HepG2 (cell line): ENCODE measurements around the gene CNBD2. TPM values are rescaled to one million over a fixed set of nuclear protein-coding genes. Genes with fewer than 3 reads are reported as not detected.

ENCODE experiments used
- ARNT2 ChIP-seq: sonication (generic); formaldehyde crosslinking; IDR thresholded peaks from 2 replicates; pipeline ENCODE4 v1.8.0; 2022; ENCODE audit warnings: mild to moderate bottlenecking, low read depth, missing genetic modification reagents, moderate library complexity
- CREM ChIP-seq, 2 experiments: sonication (generic) in 1 of 2; formaldehyde crosslinking in 1 of 2; IDR thresholded peaks; 2 replicates each; pipeline versions ENCODE4 v1.4.0 to v1.6.1; 2016 to 2020; ENCODE audit warnings: antibody characterized with exemption in 1 of 2, mild to moderate bottlenecking in 1 of 2, missing genetic modification reagents in 1 of 2
- DZIP1 ChIP-seq: sonication (generic); formaldehyde crosslinking; IDR thresholded peaks from 2 replicates; pipeline ENCODE4 v1.5.0; 2020; ENCODE audit warnings: mild to moderate bottlenecking, missing genetic modification reagents
- EP300 ChIP-seq, 3 experiments: sonication (generic) in 1 of 3; formaldehyde crosslinking in 1 of 3; IDR thresholded peaks; 2 replicates each; pipeline versions ENCODE4 v1.5.1 to v1.6.1; 2011 to 2020; ENCODE audit warnings: low read depth in 2 of 3, low read length in 2 of 3, borderline replicate concordance in 1 of 3, improper control_type of control experiment in 1 of 3, mild to moderate bottlenecking in 1 of 3, missing genetic modification reagents in 1 of 3, moderate library complexity in 1 of 3
- FOXO1 ChIP-seq: sonication (generic); formaldehyde crosslinking; IDR thresholded peaks from 2 replicates; pipeline ENCODE4 v1.4.0; 2020; ENCODE audit warnings: missing genetic modification reagents
- GATAD2A ChIP-seq: IDR thresholded peaks from 2 replicates; pipeline ENCODE4 v1.6.1; 2016
- IKZF1 ChIP-seq: fragments of 450-650 bp; IDR thresholded peaks from 2 replicates; pipeline ENCODE4 v1.7.1; 2016
- IKZF4 ChIP-seq: sonication (generic); formaldehyde crosslinking; IDR thresholded peaks from 2 replicates; pipeline ENCODE4 v1.5.1; 2020; ENCODE audit warnings: borderline replicate concordance, mild to moderate bottlenecking, low read depth, missing genetic modification reagents; ENCODE audit errors: not compliant biosample characterization
- ISL2 ChIP-seq: sonication (generic); formaldehyde crosslinking; IDR thresholded peaks from 2 replicates; pipeline ENCODE4 v1.5.0; 2020; ENCODE audit warnings: missing genetic modification reagents
- MLLT10 ChIP-seq: sonication (generic); formaldehyde crosslinking; IDR thresholded peaks from 2 replicates; pipeline ENCODE4 v1.4.0; 2020; ENCODE audit warnings: missing genetic modification reagents
- MLXIP ChIP-seq: sonication (generic); formaldehyde crosslinking; IDR thresholded peaks from 2 replicates; pipeline ENCODE4 v1.9.0; 2021; ENCODE audit warnings: missing genetic modification reagents, borderline replicate concordance
- MXI1 ChIP-seq: IDR thresholded peaks from 3 replicates; pipeline ENCODE4 v1.6.1; 2012; ENCODE audit warnings: low read depth, low read length, inconsistent platforms, borderline replicate concordance
- PHF20 ChIP-seq: sonication (generic); formaldehyde crosslinking; IDR thresholded peaks from 2 replicates; pipeline ENCODE4 v1.5.0; 2020; ENCODE audit warnings: mild to moderate bottlenecking, missing genetic modification reagents
- PHF21A ChIP-seq: sonication (generic); formaldehyde crosslinking; IDR thresholded peaks from 2 replicates; pipeline ENCODE4 v1.5.0; 2020; ENCODE audit warnings: mild to moderate bottlenecking, missing genetic modification reagents
- RELA ChIP-seq: sonication (generic); formaldehyde crosslinking; IDR thresholded peaks from 2 replicates; pipeline ENCODE4 v1.4.0; 2020; ENCODE audit warnings: missing genetic modification reagents
- REXO4 ChIP-seq: sonication (generic); formaldehyde crosslinking; IDR thresholded peaks from 2 replicates; pipeline ENCODE4 v1.8.0; 2022; ENCODE audit warnings: missing genetic modification reagents, mild to moderate bottlenecking, borderline replicate concordance
- SOX5 ChIP-seq: IDR thresholded peaks from 2 replicates; pipeline ENCODE4 v1.6.1; 2016; ENCODE audit warnings: borderline replicate concordance
- STAT5B ChIP-seq: sonication (generic); formaldehyde crosslinking; IDR thresholded peaks from 2 replicates; pipeline ENCODE4 v1.4.0; 2020; ENCODE audit warnings: missing genetic modification reagents
- ZNF205 ChIP-seq: IDR thresholded peaks from 2 replicates; pipeline ENCODE4 v1.6.1; 2018; ENCODE audit warnings: missing biosample characterization, missing genetic modification reagents
- ZNF431 ChIP-seq: sonication (generic); formaldehyde crosslinking; IDR thresholded peaks from 2 replicates; pipeline ENCODE4 v1.9.0; 2022; ENCODE audit warnings: missing genetic modification reagents, low read depth, mild to moderate bottlenecking, borderline replicate concordance
- ZNF589 ChIP-seq: sonication (generic); formaldehyde crosslinking; conservative IDR thresholded peaks from 2 replicates; pipeline ENCODE4 v1.8.0; 2022; ENCODE audit warnings: mild to moderate bottlenecking, moderate library complexity, missing genetic modification reagents
- ZNF788 ChIP-seq: sonication (generic); formaldehyde crosslinking; IDR thresholded peaks from 2 replicates; pipeline ENCODE4 v1.5.0; 2020; ENCODE audit warnings: mild to moderate bottlenecking, missing genetic modification reagents, borderline replicate concordance
- ZNF790 ChIP-seq: sonication (generic); formaldehyde crosslinking; IDR thresholded peaks from 2 replicates; pipeline ENCODE4 v1.8.0; 2022; ENCODE audit warnings: missing genetic modification reagents, mild to moderate bottlenecking, borderline replicate concordance
- ZNF891 ChIP-seq: sonication (generic); formaldehyde crosslinking; IDR thresholded peaks from 2 replicates; pipeline ENCODE4 v1.5.0; 2020; ENCODE audit warnings: mild to moderate bottlenecking, missing genetic modification reagents
- polyA plus RNA-seq, 8 experiments: library from polyadenylated mRNA; depleted of rRNA in 3 of 8; stranded (reverse) in 7 of 8; unstranded in 1 of 8; fragments of >200 nt; fragmentation: Illumina TruSeq in 4 of 8; extraction: Trizol in 4 of 8; gene quantifications; 2 replicates each; pipeline versions ENCODE4 v1.2.1 to v1.2.3, GENCODE V29; 2011 to 2016; ENCODE audit warnings: low read depth in 4 of 8, missing spikeins in 1 of 8, mixed read lengths in 1 of 8; ENCODE audit not compliant: insufficient read depth in 1 of 8
- total RNA-seq, 5 experiments: library from RNA; depleted of rRNA; stranded (reverse); fragments of >200 nt; fragmentation: Illumina TruSeq; extraction: Trizol; gene quantifications; 2 replicates each; pipeline ENCODE4 v1.2.3, GENCODE V29; 2016; ENCODE audit warnings: low read depth in 1 of 5

CNBD2 gene
- total and polyA plus RNA-seq, 2 of the 13 experiments (the other 11 are each of a cell fraction or from before 2014, with no cell fraction given) = 12.4 to 22.8 TPM

GRCh38 chr20:36018208-36018988, 50.0 kb downstream of the CNBD2 start (continued):
- no peak for TF ChIP-seq DZIP1 (CRISPR knock-in tag)
- no peak for TF ChIP-seq MLLT10
- no peak for TF ChIP-seq ZNF790 (CRISPR knock-in tag)
- peak in 1 of 2 experiments; percentile 42; a peak in 1 of 4 replicates for TF ChIP-seq EP300 (IDR thresholded peaks at IDR 0.05; ENCODE audit: low read depth in 2 of 2, low read length in 2 of 2)
- TF ChIP-seq EP300 (CRISPR knock-in tag; IDR thresholded peaks at IDR 0.05; ENCODE audit: borderline replicate concordance) = peak; percentile 48; the same call in 1 of the 2 replicates
- TF ChIP-seq FOXO1 (CRISPR knock-in tag) = peak; percentile 23; the same call in 1 of the 2 replicates
- TF ChIP-seq REXO4 (CRISPR knock-in tag) = no peak
- TF ChIP-seq STAT5B (CRISPR knock-in tag) = no peak
- peak; percentile 48; the same call in 1 of the 2 replicates for TF ChIP-seq ZNF205 (CRISPR knock-in tag)
- TF ChIP-seq ZNF788 = no peak; the same call in 1 of the 2 replicates
- no peak for TF ChIP-seq ZNF589 (CRISPR knock-in tag)
- TF ChIP-seq ZNF891 (CRISPR knock-in tag) = no peak
- no peak for TF ChIP-seq CREM (IDR thresholded peaks at IDR 0.05)
- no peak for TF ChIP-seq CREM (CRISPR knock-in tag; IDR thresholded peaks at IDR 0.05)
- peak; percentile 43; the same call in 1 of the 2 replicates for TF ChIP-seq SOX5 (CRISPR knock-in tag)
- TF ChIP-seq ARNT2 = no peak
- no peak for TF ChIP-seq MXI1
- no peak for TF ChIP-seq IKZF4
- TF ChIP-seq GATAD2A (CRISPR knock-in tag) = peak; percentile 67
- TF ChIP-seq MLXIP (CRISPR knock-in tag) = no peak
- TF ChIP-seq PHF21A (CRISPR knock-in tag) = peak; percentile 33; the same call in 1 of the 2 replicates
- no peak for TF ChIP-seq PHF20 (CRISPR knock-in tag)
- TF ChIP-seq ISL2 = no peak
- no peak for TF ChIP-seq IKZF1
- no peak for TF ChIP-seq RELA
- TF ChIP-seq ZNF431 (CRISPR knock-in tag) = 0 out of 2 replicates have a peak, but pooled peaks have one; percentile 60
